ENCODE results near the gene WDR93. TPM values are rescaled to one million over a fixed set of nuclear protein-coding genes. Genes with fewer than 3 reads are reported as not detected.

The WDR93 gene
- total and polyA plus RNA-seq, 4 donors, result 0.08 TPM; not detected in 2

DNA sequence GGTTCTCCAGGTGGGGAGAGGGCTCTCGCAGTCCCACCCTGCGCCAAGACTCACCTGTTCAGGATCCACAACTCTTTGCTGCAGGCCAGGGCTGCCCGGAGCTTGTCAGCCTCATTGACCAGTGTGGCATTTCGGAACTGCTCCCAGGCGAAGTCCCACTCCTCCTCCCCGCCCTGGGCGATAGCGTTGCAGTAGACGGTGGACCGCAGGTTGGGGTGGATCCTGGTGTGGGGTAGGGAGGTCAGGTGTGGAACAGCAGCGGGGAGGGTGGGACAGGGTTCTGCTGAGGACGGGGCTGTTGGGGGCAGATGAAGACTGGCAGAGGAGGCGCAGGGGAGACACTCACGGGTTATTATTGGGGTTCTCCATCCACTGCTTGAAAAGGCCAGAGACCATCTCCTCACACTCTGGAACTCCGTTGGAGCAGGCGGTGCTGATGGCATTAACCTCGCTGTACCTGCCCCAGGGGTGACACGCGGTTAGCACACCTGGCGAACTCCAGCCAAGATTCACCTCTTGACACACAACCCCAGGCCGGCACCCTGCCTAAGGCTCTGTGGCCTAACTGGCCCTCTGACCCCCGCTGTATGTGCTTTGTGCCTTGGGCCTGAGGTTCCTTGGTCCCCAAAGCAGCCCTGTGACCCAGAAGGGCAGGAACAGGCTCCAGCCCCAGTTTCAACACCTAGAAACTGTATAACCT, 101.6 kb downstream of the WDR93 start:
- no peaks in the 10 kb centered on the region for H3K9me3 ChIP-seq (ENCODE audit: control insufficient read depth in 4 of 4, low read length in 3 of 4)
- peaks cover 0 to 17% (median 7%) of the 10 kb centered on the region in 4 donors for H3K4me1 ChIP-seq (ENCODE audit: control insufficient read depth in 4 of 4, insufficient read depth in 4 of 4, low read length in 3 of 4)
- no peak overlapping the region for H3K4me3 ChIP-seq (ENCODE audit: low read depth in 1 of 3, low read length in 3 of 3)
- 95% methylated on average over 22 of the region's 22 CpGs for WGBS
- TF ChIP-seq, protein P1, sequence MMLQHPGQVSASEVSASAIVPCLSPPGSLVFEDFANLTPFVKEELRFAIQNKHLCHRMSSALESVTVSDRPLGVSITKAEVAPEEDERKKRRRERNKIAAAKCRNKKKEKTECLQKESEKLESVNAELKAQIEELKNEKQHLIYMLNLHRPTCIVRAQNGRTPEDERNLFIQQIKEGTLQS (IDR thresholded peaks at IDR 0.05), result no peak
- TF ChIP-seq JUND (IDR thresholded peaks at IDR 0.05) (no peak), EGR1 (IDR thresholded peaks at IDR 0.05; ENCODE audit: low read depth in 2 of 2) (no peak), MAX (IDR thresholded peaks at IDR 0.05) (no peak), GABPA (IDR thresholded peaks at IDR 0.05 in 1 of 2, conservative IDR thresholded peaks at IDR 0.05 in 1 of 2) (no peak), NR2F2 (IDR thresholded peaks at IDR 0.05) (no peak), HNF4A (conservative IDR thresholded peaks at IDR 0.05) (no peak), TAF1 (conservative IDR thresholded peaks at IDR 0.05) (no peak), FOXA2 (IDR thresholded peaks at IDR 0.05) (no peak), CTCF (IDR thresholded peaks at IDR 0.05; ENCODE audit: low read depth, low read length, missing input control) (no peak), RXRA (IDR thresholded peaks at IDR 0.05) (no peak), SP1 (IDR thresholded peaks at IDR 0.05) (no peak), YY1 (IDR thresholded peaks at IDR 0.05) (no peak), RAD21 (IDR thresholded peaks at IDR 0.05) (no peak), HNF4G (IDR thresholded peaks at IDR 0.05) (no peak), FOXA1 (IDR thresholded peaks at IDR 0.05) (no peak)
- TF ChIP-seq, protein P2, sequence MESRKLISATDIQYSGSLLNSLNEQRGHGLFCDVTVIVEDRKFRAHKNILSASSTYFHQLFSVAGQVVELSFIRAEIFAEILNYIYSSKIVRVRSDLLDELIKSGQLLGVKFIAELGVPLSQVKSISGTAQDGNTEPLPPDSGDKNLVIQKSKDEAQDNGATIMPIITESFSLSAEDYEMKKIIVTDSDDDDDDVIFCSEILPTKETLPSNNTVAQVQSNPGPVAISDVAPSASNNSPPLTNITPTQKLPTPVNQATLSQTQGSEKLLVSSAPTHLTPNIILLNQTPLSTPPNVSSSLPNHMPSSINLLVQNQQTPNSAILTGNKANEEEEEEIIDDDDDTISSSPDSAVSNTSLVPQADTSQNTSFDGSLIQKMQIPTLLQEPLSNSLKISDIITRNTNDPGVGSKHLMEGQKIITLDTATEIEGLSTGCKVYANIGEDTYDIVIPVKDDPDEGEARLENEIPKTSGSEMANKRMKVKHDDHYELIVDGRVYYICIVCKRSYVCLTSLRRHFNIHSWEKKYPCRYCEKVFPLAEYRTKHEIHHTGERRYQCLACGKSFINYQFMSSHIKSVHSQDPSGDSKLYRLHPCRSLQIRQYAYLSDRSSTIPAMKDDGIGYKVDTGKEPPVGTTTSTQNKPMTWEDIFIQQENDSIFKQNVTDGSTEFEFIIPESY (IDR thresholded peaks at IDR 0.05), result no peak
- TF ChIP-seq, protein P3, sequence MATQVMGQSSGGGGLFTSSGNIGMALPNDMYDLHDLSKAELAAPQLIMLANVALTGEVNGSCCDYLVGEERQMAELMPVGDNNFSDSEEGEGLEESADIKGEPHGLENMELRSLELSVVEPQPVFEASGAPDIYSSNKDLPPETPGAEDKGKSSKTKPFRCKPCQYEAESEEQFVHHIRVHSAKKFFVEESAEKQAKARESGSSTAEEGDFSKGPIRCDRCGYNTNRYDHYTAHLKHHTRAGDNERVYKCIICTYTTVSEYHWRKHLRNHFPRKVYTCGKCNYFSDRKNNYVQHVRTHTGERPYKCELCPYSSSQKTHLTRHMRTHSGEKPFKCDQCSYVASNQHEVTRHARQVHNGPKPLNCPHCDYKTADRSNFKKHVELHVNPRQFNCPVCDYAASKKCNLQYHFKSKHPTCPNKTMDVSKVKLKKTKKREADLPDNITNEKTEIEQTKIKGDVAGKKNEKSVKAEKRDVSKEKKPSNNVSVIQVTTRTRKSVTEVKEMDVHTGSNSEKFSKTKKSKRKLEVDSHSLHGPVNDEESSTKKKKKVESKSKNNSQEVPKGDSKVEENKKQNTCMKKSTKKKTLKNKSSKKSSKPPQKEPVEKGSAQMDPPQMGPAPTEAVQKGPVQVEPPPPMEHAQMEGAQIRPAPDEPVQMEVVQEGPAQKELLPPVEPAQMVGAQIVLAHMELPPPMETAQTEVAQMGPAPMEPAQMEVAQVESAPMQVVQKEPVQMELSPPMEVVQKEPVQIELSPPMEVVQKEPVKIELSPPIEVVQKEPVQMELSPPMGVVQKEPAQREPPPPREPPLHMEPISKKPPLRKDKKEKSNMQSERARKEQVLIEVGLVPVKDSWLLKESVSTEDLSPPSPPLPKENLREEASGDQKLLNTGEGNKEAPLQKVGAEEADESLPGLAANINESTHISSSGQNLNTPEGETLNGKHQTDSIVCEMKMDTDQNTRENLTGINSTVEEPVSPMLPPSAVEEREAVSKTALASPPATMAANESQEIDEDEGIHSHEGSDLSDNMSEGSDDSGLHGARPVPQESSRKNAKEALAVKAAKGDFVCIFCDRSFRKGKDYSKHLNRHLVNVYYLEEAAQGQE (IDR thresholded peaks at IDR 0.05), result no peak
- no peak for DNase-seq (ENCODE audit: low spot score)
- H3K9ac ChIP-seq (ENCODE audit: low read depth in 1 of 2, low read length in 2 of 2), result no peak overlapping the region
- no peaks in the 10 kb centered on the region for H3K27me3 ChIP-seq (ENCODE audit: control insufficient read depth in 4 of 4, insufficient read depth in 4 of 4, low read length in 3 of 4)
- H3K27ac ChIP-seq (ENCODE audit: low read depth in 1 of 2, low read length in 2 of 2), result no peak overlapping the region
- peaks cover 24 to 61% (median 47%) of the 10 kb centered on the region in 4 donors for H3K36me3 ChIP-seq (ENCODE audit: control insufficient read depth in 4 of 4, insufficient read depth in 3 of 4, low read depth in 1 of 4, low read length in 3 of 4)

Small RNA genes within 50 kb of the gene (small RNA-seq; reads per million reads assigned to genes)
- not detected for gene RNU6-132P

Other genes with a start within 250 kb of the WDR93 start
- under 1 TPM; 0.08 to 0.19 TPM for gene RHCG, start 194.2 kb upstream of the WDR93 start, total RNA-seq
- gene RHCG, start 194.2 kb upstream of the WDR93 start, polyA plus RNA-seq, result under 1 TPM; 0.14 to 0.15 TPM
- 1 to 10 TPM in 1 of 2 donors, under 1 TPM in 1; under 0.01 to 7.3 TPM for gene TICRR, start 115.3 kb upstream of the WDR93 start, total RNA-seq
- gene TICRR, start 115.3 kb upstream of the WDR93 start, polyA plus RNA-seq, result under 1 TPM; 0.13 to 0.17 TPM
- gene KIF7, start 35.3 kb upstream of the WDR93 start, total RNA-seq, result 1 to 10 TPM; 1.0 to 1.3 TPM
- under 1 TPM; 0.04 to 0.44 TPM for gene KIF7, start 35.3 kb upstream of the WDR93 start, polyA plus RNA-seq
- gene PLIN1, start 11.4 kb upstream of the WDR93 start, total RNA-seq, result 10 to 100 TPM; 10.8 to 46.0 TPM
- gene PLIN1, start 11.4 kb upstream of the WDR93 start, polyA plus RNA-seq, result 10 to 100 TPM; 10.2 to 15.8 TPM
- 10 to 100 TPM in 1 of 2 donors, 1 to 10 TPM in 1; 6.6 to 47.9 TPM for gene PEX11A, start 57 bp upstream of the WDR93 start, total RNA-seq
- gene PEX11A, start 57 bp upstream of the WDR93 start, polyA plus RNA-seq, result 10 to 100 TPM; 17.3 to 31.3 TPM
- gene MESP1, start 60.4 kb downstream of the WDR93 start, total RNA-seq, result under 1 TPM; 0.14 to 0.50 TPM
- 1 to 10 TPM; 1.2 to 1.8 TPM for gene MESP1, start 60.4 kb downstream of the WDR93 start, polyA plus RNA-seq
- gene MESP2, start 85.5 kb downstream of the WDR93 start, total RNA-seq, result not detected
- under 1 TPM in 1 of 2 donors, not detected in 1; 0.03 TPM for gene MESP2, start 85.5 kb downstream of the WDR93 start, polyA plus RNA-seq
- gene ANPEP, start 124.0 kb downstream of the WDR93 start, total RNA-seq, result 100 to 1,000 TPM in 1 of 2 donors, 10 to 100 TPM in 1; 88.8 to 182 TPM
- 100 to 1,000 TPM; 150 to 227 TPM for gene ANPEP, start 124.0 kb downstream of the WDR93 start, polyA plus RNA-seq
- 10 to 100 TPM; 24.1 to 73.5 TPM for gene AP3S2, start 203.2 kb downstream of the WDR93 start, total RNA-seq
- gene AP3S2, start 203.2 kb downstream of the WDR93 start, polyA plus RNA-seq, result 10 to 100 TPM in 1 of 2 donors, 1 to 10 TPM in 1; 8.4 to 27.6 TPM
- gene ARPIN, start 222.1 kb downstream of the WDR93 start, total RNA-seq, result 1 to 10 TPM; 3.9 to 7.2 TPM
- gene ARPIN, start 222.1 kb downstream of the WDR93 start, polyA plus RNA-seq, result 1 to 10 TPM; 1.6 to 3.2 TPM